Left ventricle myocardium inferior (tissue), 1 donor: Measurements from ENCODE around the gene ETFRF1. TPM values are rescaled to one million over a fixed set of nuclear protein-coding genes. Genes with fewer than 3 reads are reported as not detected.
A peak's percentile ranks its signal among the peaks of the same experiment; 100 is the strongest.

Experiments
- DNase-seq: peaks from one replicate; pipeline ENCODE4 v3.0.0-alpha.2; 2020
- H3K27ac ChIP-seq: fragments of 200-600 bp; replicated peaks from 2 replicates; pipeline ENCODE4 v1.8.0; 2021
- H3K27me3 ChIP-seq: fragments of 200-600 bp; 2 replicates; pipeline ENCODE4 v1.8.0; 2021; ENCODE audit warnings: low read depth
- H3K36me3 ChIP-seq: fragments of 200-600 bp; 2 replicates; pipeline ENCODE4 v1.8.0; 2021
- H3K4me1 ChIP-seq: fragments of 200-600 bp; 2 replicates; pipeline ENCODE4 v1.8.0; 2021
- H3K4me3 ChIP-seq: fragments of 200-600 bp; 2 replicates; pipeline ENCODE4 v1.8.0; 2021; ENCODE audit warnings: mild to moderate bottlenecking, moderate library complexity
- H3K9me3 ChIP-seq: fragments of 200-600 bp; replicated peaks from 2 replicates; pipeline ENCODE4 v1.8.0; 2021
- CTCF ChIP-seq: fragments of 200-600 bp; IDR thresholded peaks from 2 replicates; pipeline ENCODE4 v1.8.0; 2021; ENCODE audit warnings: antibody characterized with exemption, mild to moderate bottlenecking, borderline replicate concordance
- intact Hi-C: fragments of 100-400 bp; cut with micrococcal nuclease; formaldehyde crosslinking; loops from one replicate; pipeline ENCODE4 v1.11.0; 2022
- total RNA-seq: library from RNA; stranded (reverse); fragmentation: NEBNext Ultra II Directional; extraction: Animal tissue kit (Norgen Biotek cat#: 25700); gene quantifications from one replicate; pipeline ENCODE4 v1.2.1, GENCODE V29; 2021
- donor health status: DM: no; HTN: yes; CAD: no; lungs with severe emphysema.

Gene ETFRF1
- total RNA-seq, 1 donor from 2014 or later, result 71.5 TPM

GRCh38 chr12:25249931-25250738, 55.1 kb downstream of the ETFRF1 start:
- intact Hi-C loops, result no loop called here
- Histone ChIP-seq H3K4me3 (peak overlapping the region; percentile 95), H3K27me3 (no peaks in the 10 kb centered on the region), H3K27ac (peak overlapping the region; percentile 96), H3K36me3 (no peaks in the 10 kb centered on the region), H3K9me3 (no peaks in the 10 kb centered on the region), H3K4me1 (peaks cover 31% of the 10 kb centered on the region)
- peak; percentile 62 for DNase-seq
- TF ChIP-seq CTCF, result no peak

GRCh38 chr12:25250744-25251730, 56.0 kb downstream of the ETFRF1 start, which contains the start of gene KRAS:
Gene KRAS, minus strand, starts transcription at chr12:25250929.
- peak; percentile 98 for DNase-seq
- Histone ChIP-seq H3K27ac (peak within 1 kb of the TSS; percentile 96), H3K9me3 (no peaks in the 10 kb centered on the region), H3K27me3 (no peaks in the 10 kb centered on the region), H3K4me3 (peak within 1 kb of the TSS; percentile 95), H3K36me3 (no peaks in the 10 kb centered on the region), H3K4me1 (peaks cover 31% of the 10 kb centered on the region)
- no peak for TF ChIP-seq CTCF
- intact Hi-C loops, result no loop called here

- no peak for TF ChIP-seq CTCF
- Histone ChIP-seq H3K36me3 (no peaks in the 10 kb centered on the region), H3K27ac (peak overlapping the region; percentile 96), H3K4me3 (peak overlapping the region; percentile 95), H3K9me3 (no peaks in the 10 kb centered on the region), H3K27me3 (no peaks in the 10 kb centered on the region), H3K4me1 (peaks cover 31% of the 10 kb centered on the region)
- DNase-seq, result no peak
- intact Hi-C loops, result no loop called here
Observed at GRCh38 chr12:25251769-25252168, 56.7 kb downstream of the ETFRF1 start.

- intact Hi-C loops, result no loop called here
- no peak for DNase-seq
- TF ChIP-seq CTCF, result no peak
Observed at GRCh38 chr12:25252946-25253345, 57.9 kb downstream of the ETFRF1 start.

GRCh38 chr12:25253371-25254068, 58.5 kb downstream of the ETFRF1 start:
- Histone ChIP-seq H3K4me3 (no peak overlapping the region), H3K4me1 (peaks cover 31% of the 10 kb centered on the region), H3K9me3 (no peaks in the 10 kb centered on the region), H3K27ac (no peak overlapping the region), H3K27me3 (no peaks in the 10 kb centered on the region), H3K36me3 (no peaks in the 10 kb centered on the region)
- no peak for TF ChIP-seq CTCF
- no peak for DNase-seq
- intact Hi-C loops, result no loop called here

More at GRCh38 chr12:25252946-25253345, 57.9 kb downstream of the ETFRF1 start:
- Histone ChIP-seq H3K27ac (no peak overlapping the region), H3K4me3 (no peak overlapping the region), H3K9me3 (no peaks in the 10 kb centered on the region), H3K27me3 (no peaks in the 10 kb centered on the region), H3K36me3 (no peaks in the 10 kb centered on the region), H3K4me1 (peaks cover 31% of the 10 kb centered on the region)
